GM19239 (cell line): ENCODE results near the gene SYTL3.
A peak's percentile ranks its signal among the peaks of the same experiment; 100 is the strongest.
"Not testable (repeated sequence)": the region's sequence is repeated elsewhere in the genome, so short reads cannot be mapped to it uniquely, and the experiment has no call there.

Experiments used
- DNase-seq: peaks from one replicate; pipeline ENCODE4 v3.0.0; 2011; ENCODE audit warnings: low spot score; ENCODE audit not compliant: insufficient read length
- FAIRE-seq: peaks from 2 replicates; lab custom pipeline; 2011; peaks lifted over from hg19 to GRCh38; lab: Jason Lieb, UNC

SYTL3 gene

GRCh38 chr6:158680015-158680414 lies 30.2 kb downstream of the SYTL3 start:
- DNase-seq, result no peak
- FAIRE-seq, result no peak

- DNase-seq, result no peak
- FAIRE-seq, result no peak
These were observed 30.6 kb downstream of the SYTL3 start for GRCh38 chr6:158680481-158680880.

GRCh38 chr6:158684311-158684710 lies 34.5 kb downstream of the SYTL3 start:
- no peak for FAIRE-seq
- DNase-seq, result no peak

- DNase-seq, result no peak
- no peak for FAIRE-seq
These were observed 35.0 kb downstream of the SYTL3 start for GRCh38 chr6:158684745-158685324.

- FAIRE-seq (no peak), DNase-seq (no peak)
These were observed 36.5 kb downstream of the SYTL3 start for GRCh38 chr6:158686311-158686710.

GRCh38 chr6:158686791-158687381 lies 37.0 kb downstream of the SYTL3 start:
- peak; percentile 77 for FAIRE-seq
- peak; percentile 28 for DNase-seq

- FAIRE-seq, result no peak
These were observed 37.7 kb downstream of the SYTL3 start for GRCh38 chr6:158687506-158687905.

DNA sequence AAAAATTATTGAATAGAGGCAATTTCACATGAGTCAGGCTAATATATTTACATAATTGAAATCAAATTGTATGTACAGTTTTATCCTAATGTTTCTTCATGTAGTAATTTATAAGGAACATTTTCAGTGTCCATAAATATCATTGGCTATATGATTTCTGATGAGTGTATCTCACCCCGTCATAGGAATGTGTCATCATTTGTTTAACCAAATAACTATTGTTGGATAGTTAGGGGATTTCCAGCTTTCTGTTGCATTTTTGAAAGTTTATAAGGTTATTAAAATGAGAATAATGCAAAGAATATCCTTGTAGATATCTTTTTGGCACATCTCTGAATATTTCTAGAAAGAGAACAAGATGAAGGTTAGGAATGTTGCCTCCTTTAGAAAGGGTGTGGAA lies 39.0 kb downstream of the SYTL3 start:
- DNase-seq (no peak), FAIRE-seq (no peak)

More at GRCh38 chr6:158687506-158687905, 37.7 kb downstream of the SYTL3 start:
- DNase-seq, result no peak

GRCh38 chr6:158694913-158695312 lies 45.1 kb downstream of the SYTL3 start:
- no peak for FAIRE-seq
- no peak for DNase-seq

DNA sequence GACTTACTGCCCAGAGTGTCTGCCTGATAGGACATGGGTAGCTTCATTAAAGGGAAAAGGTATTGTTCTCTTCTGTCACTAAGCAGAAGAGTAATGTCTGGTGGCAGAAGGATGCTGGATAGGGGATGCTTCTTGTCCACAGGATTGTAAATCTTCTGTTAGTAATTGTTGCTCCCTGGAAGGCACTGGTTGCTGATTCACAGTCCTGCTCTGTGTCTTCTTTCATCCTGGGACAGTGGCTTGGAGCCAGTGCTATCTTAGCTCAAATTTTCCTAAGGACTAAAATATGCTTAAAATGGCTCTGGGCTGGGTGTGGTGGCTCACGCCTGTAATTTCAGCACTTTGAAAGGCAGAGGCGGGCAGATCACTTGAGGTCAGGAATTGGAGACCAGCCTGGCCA lies 48.0 kb downstream of the SYTL3 start:
- no peak for DNase-seq
- FAIRE-seq, result no peak

- DNase-seq (no peak), FAIRE-seq (no peak)
These were observed 49.1 kb downstream of the SYTL3 start for GRCh38 chr6:158698931-158699330.

GRCh38 chr6:158701268-158701667 lies 51.4 kb downstream of the SYTL3 start:
- FAIRE-seq, DNase-seq: not testable (repeated sequence)

- FAIRE-seq (no peak), DNase-seq (no peak)
These were observed 53.4 kb downstream of the SYTL3 start for GRCh38 chr6:158703111-158703836.

DNA sequence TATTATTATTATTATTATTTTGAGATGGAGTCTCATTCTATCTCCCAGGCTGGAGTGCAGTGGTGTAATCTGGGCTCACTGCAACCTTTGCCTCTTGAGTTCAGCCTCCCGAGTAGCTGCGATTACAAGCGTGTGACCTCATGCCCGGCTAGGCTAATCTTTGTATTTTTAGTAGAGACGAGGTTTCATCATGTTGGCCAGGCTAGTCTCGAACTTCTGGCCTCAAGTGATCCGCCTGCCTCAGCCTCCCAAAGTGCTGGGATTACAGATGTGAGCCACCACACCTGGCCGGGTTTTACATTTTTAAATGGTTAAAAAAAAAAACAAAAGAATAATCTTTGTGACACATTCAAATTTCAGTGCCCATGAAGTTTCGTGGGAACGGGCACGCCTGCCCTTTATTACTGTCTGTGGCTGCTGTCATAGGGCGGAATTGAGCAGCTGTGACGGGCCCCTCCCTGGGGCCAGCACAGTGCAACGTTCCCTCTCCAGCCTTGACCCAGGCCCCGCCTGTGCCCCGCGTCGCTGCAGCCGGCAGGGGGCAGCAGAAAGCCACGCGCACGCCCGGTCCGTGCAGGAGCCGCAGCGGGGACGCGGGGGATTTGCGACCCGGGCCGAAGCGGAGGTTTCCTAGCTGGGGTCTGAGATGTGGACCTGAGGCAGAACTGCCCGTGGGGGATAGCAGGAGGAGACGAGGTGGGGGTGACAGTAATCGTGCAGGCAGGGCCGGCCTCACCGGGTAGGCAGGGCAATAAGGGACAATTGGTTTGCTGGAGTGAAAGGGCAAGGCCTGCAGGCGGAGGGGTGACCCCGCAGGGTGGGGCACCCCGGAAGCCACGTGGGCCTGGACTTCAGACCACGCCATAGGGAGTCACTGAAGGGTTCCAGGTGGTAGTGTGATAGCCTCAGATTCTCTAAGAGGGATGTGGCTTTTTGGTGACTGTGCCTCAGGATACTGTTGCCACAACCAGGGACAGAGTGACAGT lies 54.3 kb downstream of the SYTL3 start:
- FAIRE-seq (peak; percentile 89), DNase-seq (peak; percentile 79)

- FAIRE-seq, result no peak
These were observed 55.7 kb downstream of the SYTL3 start for GRCh38 chr6:158705386-158706126.

GRCh38 chr6:158706369-158706982 lies 56.6 kb downstream of the SYTL3 start:
- FAIRE-seq (no peak), DNase-seq (no peak)

More at GRCh38 chr6:158705386-158706126, 55.7 kb downstream of the SYTL3 start:
- no peak for DNase-seq

DNA sequence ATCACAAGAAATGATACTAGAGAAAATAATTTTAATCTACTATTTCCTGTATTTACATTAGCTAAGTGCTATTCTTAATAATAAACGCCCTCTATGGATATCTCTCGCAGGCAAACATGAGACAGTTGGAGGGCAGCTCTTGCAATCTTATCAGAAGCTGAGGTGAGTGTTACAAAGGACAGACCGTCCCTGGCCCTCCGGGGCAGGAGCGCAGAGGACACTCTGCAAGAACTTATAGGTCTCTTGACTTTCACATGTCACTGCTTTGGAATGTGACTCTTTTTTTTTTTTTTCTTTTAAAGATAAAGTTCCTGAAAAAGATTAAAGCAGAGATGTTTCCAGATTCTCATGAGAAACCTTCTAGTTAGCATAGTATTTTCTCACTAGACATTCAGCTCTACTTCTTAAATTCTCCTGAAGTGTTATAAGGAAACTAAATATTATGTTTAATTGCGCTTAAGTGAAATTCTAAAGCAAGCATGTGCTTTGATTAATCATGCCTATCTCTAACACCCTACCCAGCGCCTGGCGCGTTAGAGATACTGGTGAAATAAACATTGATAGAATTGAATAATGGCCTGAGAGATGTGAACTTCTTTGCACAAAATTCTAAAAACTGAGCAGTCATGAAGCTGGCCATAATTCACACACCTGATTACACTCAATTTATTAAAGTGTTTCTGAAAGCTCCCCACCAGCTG lies 57.4 kb downstream of the SYTL3 start:
- DNase-seq, result no peak
- no peak for FAIRE-seq

- DNase-seq, result no peak
- FAIRE-seq, result no peak
These were observed 58.0 kb downstream of the SYTL3 start for GRCh38 chr6:158707821-158708195.

DNA sequence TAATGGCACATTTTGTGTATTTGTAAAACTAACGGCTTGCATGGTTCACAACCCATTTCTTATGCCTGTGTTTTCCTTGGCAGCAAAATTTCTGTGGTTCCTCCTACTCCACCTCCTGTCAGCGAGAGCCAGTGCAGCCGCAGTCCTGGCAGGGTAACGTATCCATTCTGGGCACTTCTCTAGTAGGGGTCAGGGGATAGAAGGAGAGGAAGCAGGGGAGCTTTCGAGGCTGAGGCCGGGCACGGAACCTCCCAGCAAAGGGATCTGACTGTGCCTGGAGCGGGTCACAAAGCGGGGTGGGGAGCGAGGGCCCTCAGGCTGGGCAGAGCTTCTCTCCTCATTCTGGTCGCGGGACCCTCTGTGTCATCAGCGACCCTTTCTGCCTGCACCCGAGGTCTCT lies 58.4 kb downstream of the SYTL3 start:
- DNase-seq (no peak), FAIRE-seq (no peak)
